ENCODE measurements around the gene STON1. TPM values are rescaled to one million over a fixed set of nuclear protein-coding genes. Genes with fewer than 3 reads are reported as not detected.
"Not testable (repeated sequence)": the region's sequence is repeated elsewhere in the genome, so short reads cannot be mapped to it uniquely, and the experiment has no call there.

STON1 gene
- total RNA-seq, 1 donor from 2014 or later = 0.79 TPM

GRCh38 chr2:48607307-48608014, 77.5 kb downstream of the STON1 start:
- TF ChIP-seq, protein P1, sequence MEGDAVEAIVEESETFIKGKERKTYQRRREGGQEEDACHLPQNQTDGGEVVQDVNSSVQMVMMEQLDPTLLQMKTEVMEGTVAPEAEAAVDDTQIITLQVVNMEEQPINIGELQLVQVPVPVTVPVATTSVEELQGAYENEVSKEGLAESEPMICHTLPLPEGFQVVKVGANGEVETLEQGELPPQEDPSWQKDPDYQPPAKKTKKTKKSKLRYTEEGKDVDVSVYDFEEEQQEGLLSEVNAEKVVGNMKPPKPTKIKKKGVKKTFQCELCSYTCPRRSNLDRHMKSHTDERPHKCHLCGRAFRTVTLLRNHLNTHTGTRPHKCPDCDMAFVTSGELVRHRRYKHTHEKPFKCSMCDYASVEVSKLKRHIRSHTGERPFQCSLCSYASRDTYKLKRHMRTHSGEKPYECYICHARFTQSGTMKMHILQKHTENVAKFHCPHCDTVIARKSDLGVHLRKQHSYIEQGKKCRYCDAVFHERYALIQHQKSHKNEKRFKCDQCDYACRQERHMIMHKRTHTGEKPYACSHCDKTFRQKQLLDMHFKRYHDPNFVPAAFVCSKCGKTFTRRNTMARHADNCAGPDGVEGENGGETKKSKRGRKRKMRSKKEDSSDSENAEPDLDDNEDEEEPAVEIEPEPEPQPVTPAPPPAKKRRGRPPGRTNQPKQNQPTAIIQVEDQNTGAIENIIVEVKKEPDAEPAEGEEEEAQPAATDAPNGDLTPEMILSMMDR (IDR thresholded peaks at IDR 0.05; ENCODE audit: insufficient read depth, low read length, severe bottlenecking) = no peak
- Histone ChIP-seq H3K27me3 (ENCODE audit: control insufficient read depth, insufficient read depth, low read length) (no peaks in the 10 kb centered on the region), H3K4me3 (ENCODE audit: low read depth, low read length) (no peak overlapping the region), H3K36me3 (ENCODE audit: control insufficient read depth, insufficient read depth, low read length) (no peaks in the 10 kb centered on the region)
- no peak for FAIRE-seq
- DNase-seq (ENCODE audit: low read depth) = peak; percentile 27

- no peak for FAIRE-seq
- H3K36me3 ChIP-seq (ENCODE audit: control insufficient read depth, insufficient read depth, low read length) = no peaks in the 10 kb centered on the region
- TF ChIP-seq, protein P1 (IDR thresholded peaks at IDR 0.05; ENCODE audit: insufficient read depth, low read length, severe bottlenecking) = no peak
- no peak for DNase-seq (ENCODE audit: low read depth)
- H3K4me3 ChIP-seq (ENCODE audit: low read depth, low read length) = no peak overlapping the region
- H3K27me3 ChIP-seq (ENCODE audit: control insufficient read depth, insufficient read depth, low read length) = no peaks in the 10 kb centered on the region
These were observed 83.3 kb downstream of the STON1 start for GRCh38 chr2:48613211-48613610.

- not testable (repeated sequence) for H3K27me3 ChIP-seq (ENCODE audit: control insufficient read depth, insufficient read depth, low read length); DNase-seq (ENCODE audit: low read depth); FAIRE-seq; H3K4me3 ChIP-seq (ENCODE audit: low read depth, low read length); H3K36me3 ChIP-seq (ENCODE audit: control insufficient read depth, insufficient read depth, low read length)
These were observed 84.6 kb downstream of the STON1 start for GRCh38 chr2:48614581-48614980.

GRCh38 chr2:48617618-48618017, 87.7 kb downstream of the STON1 start, which contains the start of gene GTF2A1L:
GTF2A1L (plus strand) TSS chr2:48617856; CDS start chr2:48617875, 19 bp downstream.
- no peak for DNase-seq (ENCODE audit: low read depth)
- no peak for FAIRE-seq
- Histone ChIP-seq H3K36me3 (ENCODE audit: control insufficient read depth, insufficient read depth, low read length) (no peaks in the 10 kb centered on the region), H3K4me3 (ENCODE audit: low read depth, low read length) (no peak within 1 kb of the TSS), H3K27me3 (ENCODE audit: control insufficient read depth, insufficient read depth, low read length) (no peaks in the 10 kb centered on the region)
- TF ChIP-seq, protein P1 (IDR thresholded peaks at IDR 0.05; ENCODE audit: insufficient read depth, low read length, severe bottlenecking) = no peak

GRCh38 chr2:48619526-48619925, 89.6 kb downstream of the STON1 start:
- no peak for FAIRE-seq
- H3K27me3 ChIP-seq (ENCODE audit: control insufficient read depth, insufficient read depth, low read length) = no peaks in the 10 kb centered on the region
- no peaks in the 10 kb centered on the region for H3K36me3 ChIP-seq (ENCODE audit: control insufficient read depth, insufficient read depth, low read length)
- DNase-seq (ENCODE audit: low read depth) = no peak
- TF ChIP-seq, protein P1 (IDR thresholded peaks at IDR 0.05; ENCODE audit: insufficient read depth, low read length, severe bottlenecking) = no peak
- H3K4me3 ChIP-seq (ENCODE audit: low read depth, low read length) = no peak overlapping the region

DNA sequence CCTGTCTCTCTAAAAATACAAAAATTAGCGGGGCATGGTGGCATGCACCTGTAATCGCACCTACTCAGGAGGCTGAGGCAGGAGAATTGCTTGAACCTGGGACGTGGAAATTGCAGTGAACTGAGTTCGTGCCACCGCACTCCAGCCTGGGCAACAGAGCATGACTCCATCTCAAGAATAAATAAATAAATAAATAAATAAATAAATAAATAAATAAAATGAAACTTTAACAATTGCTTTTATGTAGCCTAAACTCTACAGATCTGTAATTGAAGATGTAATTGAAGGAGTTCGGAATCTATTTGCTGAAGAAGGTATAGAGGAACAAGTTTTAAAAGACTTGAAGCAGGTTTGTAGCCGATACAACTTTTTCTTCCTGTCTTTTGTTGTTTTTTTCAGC, 90.7 kb downstream of the STON1 start:
- FAIRE-seq = no peak
- Histone ChIP-seq H3K36me3 (ENCODE audit: control insufficient read depth, insufficient read depth, low read length) (no peaks in the 10 kb centered on the region), H3K27me3 (ENCODE audit: control insufficient read depth, insufficient read depth, low read length) (no peaks in the 10 kb centered on the region), H3K4me3 (ENCODE audit: low read depth, low read length) (no peak overlapping the region)
- DNase-seq (ENCODE audit: low read depth) = no peak
- TF ChIP-seq, protein P1 (IDR thresholded peaks at IDR 0.05; ENCODE audit: insufficient read depth, low read length, severe bottlenecking) = no peak

- peak; percentile 7 for DNase-seq (ENCODE audit: low read depth)
- not testable (repeated sequence) for FAIRE-seq; H3K4me3 ChIP-seq (ENCODE audit: low read depth, low read length); H3K36me3 ChIP-seq (ENCODE audit: control insufficient read depth, insufficient read depth, low read length); H3K27me3 ChIP-seq (ENCODE audit: control insufficient read depth, insufficient read depth, low read length)
These were observed 92.7 kb downstream of the STON1 start for GRCh38 chr2:48622691-48623090.

Measured in bronchial epithelial cell (primary cell).